ENCODE data around the gene AQP6. TPM values are rescaled to one million over a fixed set of nuclear protein-coding genes. Genes with fewer than 3 reads are reported as not detected.

Gene AQP6
- total and polyA plus RNA-seq, 10 of the 15 experiments (the other 5 are each of a cell fraction or from before 2014, with no cell fraction given), result not detected

GRCh38 chr12:49955899-49956662, 16.7 kb upstream of the AQP6 start:
- no peak overlapping the region for H3K27ac ChIP-seq (ENCODE audit: control insufficient read depth, insufficient read depth)
- CTCF ChIA-PET, result no interaction called here
- no peak for TF ChIP-seq NKRF (conservative IDR thresholded peaks at IDR 0.05)
- TF ChIP-seq CBFB (IDR thresholded peaks at IDR 0.05; ENCODE audit: low read depth), result no peak
- no peak for TF ChIP-seq HCFC1 (IDR thresholded peaks at IDR 0.05; ENCODE audit: low read length)
- no peak for TF ChIP-seq EGR1 (IDR thresholded peaks at IDR 0.05; ENCODE audit: borderline replicate concordance in 1 of 2, low read depth in 2 of 2, low read length in 2 of 2)
- no peak for TF ChIP-seq CREB1 (IDR thresholded peaks at IDR 0.05; ENCODE audit: low read depth)
- TF ChIP-seq ASH2L (IDR thresholded peaks at IDR 0.05; ENCODE audit: borderline replicate concordance, low read depth), result no peak
- TF ChIP-seq IRF4 (IDR thresholded peaks at IDR 0.05; ENCODE audit: low read depth, low read length), result no peak

More at GRCh38 chr12:49955899-49956662, 16.7 kb upstream of the AQP6 start:
- H4K20me1 ChIP-seq (ENCODE audit: control insufficient read depth, insufficient read depth), result no peaks in the 10 kb centered on the region
- no peaks in the 10 kb centered on the region; the same call in 2 of the 3 replicates for H3K9me3 ChIP-seq (replicated peaks; ENCODE audit: control insufficient read depth, insufficient read depth, low read length)
- H3K4me1 ChIP-seq (ENCODE audit: control insufficient read depth, insufficient read depth, low read length), result no peaks in the 10 kb centered on the region
- WGBS (ENCODE audit: insufficient coverage, insufficient replicate concordance, low lambda C conversion rate, missing lambda C conversion rate), result 2% methylated on average over 13 of the region's 13 CpGs
- ChIA-PET SMC1A (ENCODE audit: uncharacterized antibody, unreplicated experiment) (no interaction called here), POLR2A (no interaction called here), RAD21 (ENCODE audit: unreplicated experiment) (no interaction called here)
- no peak for ATAC-seq
- H3K9ac ChIP-seq (ENCODE audit: control insufficient read depth, insufficient read depth, low read length), result no peak overlapping the region
- H3K4me3 ChIP-seq, result no peak overlapping the region
- no peaks in the 10 kb centered on the region for H3K79me2 ChIP-seq (ENCODE audit: control insufficient read depth, insufficient read depth, low read length)
- BruUV-seq (replicated peaks), result no TSS peak
- intact Hi-C loops (cut with micrococcal nuclease; ENCODE audit: unreplicated experiment), result no loop called here
- DNase-seq (ENCODE audit: low read depth, low spot score), result no peak
- in situ Hi-C loops (cut with MboI), result no loop called here
- H2AFZ ChIP-seq (ENCODE audit: control insufficient read depth, low read depth, low read length), result no peak overlapping the region
- peaks cover 10 to 36% of the 10 kb centered on the region in 2 experiments for H3K27me3 ChIP-seq (replicated peaks in 1 of 2; ENCODE audit: control insufficient read depth in 2 of 2, insufficient read depth in 2 of 2, low read length in 1 of 2)
- no peak overlapping the region for H3K4me2 ChIP-seq (ENCODE audit: control insufficient read depth, insufficient read depth)
- H3K36me3 ChIP-seq (ENCODE audit: control insufficient read depth in 2 of 2, insufficient read depth in 2 of 2, low read length in 1 of 2), result no peaks in the 10 kb centered on the region
- FAIRE-seq, result no peak
